Activated T-helper 2 cell treated with anti-CD3 and anti-CD28 coated beads, Interferon-gamma antibody, Interleukin-2, Interleukin-4, amounts not matched to agents 10 μg/mL and 5 μg/mL and 100 μg/mL, durations not matched to agents 14 hours and 24 hours and 36 hours (primary cell): Measurements from ENCODE around the gene INPP4A. TPM values are rescaled to one million over a fixed set of nuclear protein-coding genes. Genes with fewer than 3 reads are reported as not detected.
A peak's percentile ranks its signal among the peaks of the same experiment; 100 is the strongest.

Experiments used
- DNase-seq: peaks from one replicate; pipeline ENCODE4 v3.0.0; 2021; ENCODE audit warnings: low spot score
- H3K27ac Mint-ChIP-seq: one replicate; pipeline ENCODE4 v1.8.0; 2021; ENCODE audit warnings: mixed read lengths
- H3K27me3 Mint-ChIP-seq: one replicate; pipeline ENCODE4 v1.8.0; 2021; ENCODE audit warnings: low read depth, mixed read lengths
- H3K36me3 Mint-ChIP-seq: one replicate; pipeline ENCODE4 v1.8.0; 2021; ENCODE audit warnings: low read depth, mixed read lengths
- H3K4me1 Mint-ChIP-seq: one replicate; pipeline ENCODE4 v1.8.0; 2021; ENCODE audit warnings: low read depth, mixed read lengths
- H3K4me3 Mint-ChIP-seq: one replicate; pipeline ENCODE4 v1.8.0; 2021; ENCODE audit warnings: low read depth, mild to moderate bottlenecking, moderate library complexity, mixed read lengths
- H3K9me3 Mint-ChIP-seq: one replicate; pipeline ENCODE4 v1.8.0; 2021; ENCODE audit warnings: mixed read lengths
- intact Hi-C: fragments of 100-400 bp; cut with micrococcal nuclease; formaldehyde crosslinking; loops from one replicate; pipeline ENCODE4 v1.15.1; 2023
- total RNA-seq: library from RNA; stranded (reverse); gene quantifications from 2 replicates; pipeline ENCODE4 v1.2.3, GENCODE V29; 2022

The INPP4A gene
- total RNA-seq, 1 donor from 2014 or later: 35.9 TPM

GRCh38 chr2:98501223-98501622, 56.6 kb downstream of the INPP4A start:
- peaks cover 34% of the 10 kb centered on the region for H3K4me1 Mint-ChIP-seq
- no peak for DNase-seq
- no peak overlapping the region for H3K27ac Mint-ChIP-seq
- no peak overlapping the region for H3K4me3 Mint-ChIP-seq
- peaks cover 20% of the 10 kb centered on the region for H3K9me3 Mint-ChIP-seq
- no peaks in the 10 kb centered on the region for H3K27me3 Mint-ChIP-seq
- intact Hi-C loops: no loop called here
- H3K36me3 Mint-ChIP-seq: peaks cover 48% of the 10 kb centered on the region

- DNase-seq: no peak
- Mint-ChIP-seq H3K36me3 (peaks cover 46% of the 10 kb centered on the region), H3K9me3 (peaks cover 14% of the 10 kb centered on the region), H3K4me3 (no peak overlapping the region), H3K27ac (no peak overlapping the region), H3K27me3 (no peaks in the 10 kb centered on the region), H3K4me1 (peaks cover 39% of the 10 kb centered on the region)
- intact Hi-C loops: no loop called here
These were observed 57.2 kb downstream of the INPP4A start for GRCh38 chr2:98501876-98502275.

- intact Hi-C loops: no loop called here
- no peaks in the 10 kb centered on the region for H3K27me3 Mint-ChIP-seq
- H3K4me3 Mint-ChIP-seq: no peak overlapping the region
- H3K36me3 Mint-ChIP-seq: peaks cover 41% of the 10 kb centered on the region
- DNase-seq: no peak
- H3K4me1 Mint-ChIP-seq: peaks cover 44% of the 10 kb centered on the region
- H3K9me3 Mint-ChIP-seq: peaks cover 8% of the 10 kb centered on the region
- H3K27ac Mint-ChIP-seq: no peak overlapping the region
These were observed 58.1 kb downstream of the INPP4A start for GRCh38 chr2:98502556-98503335.

GRCh38 chr2:98503481-98504105, 58.9 kb downstream of the INPP4A start:
- peak overlapping the region; percentile 1 for H3K27ac Mint-ChIP-seq
- DNase-seq: no peak
- H3K4me3 Mint-ChIP-seq: no peak overlapping the region
- no peaks in the 10 kb centered on the region for H3K9me3 Mint-ChIP-seq
- H3K27me3 Mint-ChIP-seq: no peaks in the 10 kb centered on the region
- H3K36me3 Mint-ChIP-seq: peaks cover 36% of the 10 kb centered on the region
- peaks cover 53% of the 10 kb centered on the region for H3K4me1 Mint-ChIP-seq
- intact Hi-C loops: no loop called here

GRCh38 chr2:98504381-98505109, 59.9 kb downstream of the INPP4A start:
- no peak overlapping the region for H3K4me3 Mint-ChIP-seq
- intact Hi-C loops: loop anchor here (5.0 kb wide), 1 partner anchor 32 kb away; no protein-coding TSS in a partner anchor
- H3K27me3 Mint-ChIP-seq: no peaks in the 10 kb centered on the region
- no peaks in the 10 kb centered on the region for H3K9me3 Mint-ChIP-seq
- peaks cover 30% of the 10 kb centered on the region for H3K36me3 Mint-ChIP-seq
- DNase-seq: no peak
- peaks cover 61% of the 10 kb centered on the region for H3K4me1 Mint-ChIP-seq
- H3K27ac Mint-ChIP-seq: no peak overlapping the region

- H3K4me3 Mint-ChIP-seq: no peak overlapping the region
- intact Hi-C loops: loop anchor here (5.0 kb wide), 1 partner anchor 33 kb away; no protein-coding TSS in a partner anchor
- H3K27me3 Mint-ChIP-seq: no peaks in the 10 kb centered on the region
- no peaks in the 10 kb centered on the region for H3K9me3 Mint-ChIP-seq
- DNase-seq: no peak
- peaks cover 67% of the 10 kb centered on the region for H3K4me1 Mint-ChIP-seq
- H3K36me3 Mint-ChIP-seq: peaks cover 37% of the 10 kb centered on the region
- no peak overlapping the region for H3K27ac Mint-ChIP-seq
These were observed 60.7 kb downstream of the INPP4A start for GRCh38 chr2:98505311-98505808.

- Mint-ChIP-seq H3K9me3 (no peaks in the 10 kb centered on the region), H3K27ac (no peak overlapping the region), H3K4me3 (no peak overlapping the region), H3K27me3 (no peaks in the 10 kb centered on the region), H3K36me3 (peaks cover 37% of the 10 kb centered on the region), H3K4me1 (peaks cover 65% of the 10 kb centered on the region)
- intact Hi-C loops: loop anchor here (5.0 kb wide), 1 partner anchor 34 kb away; no protein-coding TSS in a partner anchor
- no peak for DNase-seq
These were observed 61.5 kb downstream of the INPP4A start for GRCh38 chr2:98505971-98506664.

- no peaks in the 10 kb centered on the region for H3K27me3 Mint-ChIP-seq
- H3K27ac Mint-ChIP-seq: no peak overlapping the region
- H3K36me3 Mint-ChIP-seq: peaks cover 37% of the 10 kb centered on the region
- H3K4me3 Mint-ChIP-seq: no peak overlapping the region
- no peak for DNase-seq
- intact Hi-C loops: loop anchor here (5.0 kb wide), 1 partner anchor 35 kb away; no protein-coding TSS in a partner anchor
- peaks cover 69% of the 10 kb centered on the region for H3K4me1 Mint-ChIP-seq
- no peaks in the 10 kb centered on the region for H3K9me3 Mint-ChIP-seq
These were observed 62.2 kb downstream of the INPP4A start for GRCh38 chr2:98506881-98507280.

GRCh38 chr2:98507461-98507860, 62.8 kb downstream of the INPP4A start:
- Mint-ChIP-seq H3K4me1 (peaks cover 68% of the 10 kb centered on the region), H3K9me3 (no peaks in the 10 kb centered on the region), H3K36me3 (peaks cover 37% of the 10 kb centered on the region), H3K27ac (peak overlapping the region; percentile 39), H3K27me3 (no peaks in the 10 kb centered on the region), H3K4me3 (no peak overlapping the region)
- intact Hi-C loops: loop anchor here (5.0 kb wide), 1 partner anchor 35 kb away; no protein-coding TSS in a partner anchor
- no peak for DNase-seq

GRCh38 chr2:98507891-98508708, 63.4 kb downstream of the INPP4A start:
- H3K4me1 Mint-ChIP-seq: peaks cover 65% of the 10 kb centered on the region
- H3K36me3 Mint-ChIP-seq: peaks cover 38% of the 10 kb centered on the region
- intact Hi-C loops: loop anchor here (2.0 to 5.0 kb wide), 2 partner anchors 25 to 36 kb away; no protein-coding TSS in a partner anchor
- no peaks in the 10 kb centered on the region for H3K9me3 Mint-ChIP-seq
- H3K27me3 Mint-ChIP-seq: no peaks in the 10 kb centered on the region
- peak overlapping the region; percentile 27 for H3K4me3 Mint-ChIP-seq
- no peak for DNase-seq
- peak overlapping the region; percentile 65 for H3K27ac Mint-ChIP-seq

- peak; percentile 25 for DNase-seq
- intact Hi-C loops: loop anchor here (2.0 to 5.0 kb wide), 2 partner anchors 26 to 36 kb away; no protein-coding TSS in a partner anchor
- peaks cover 67% of the 10 kb centered on the region for H3K4me1 Mint-ChIP-seq
- no peaks in the 10 kb centered on the region for H3K9me3 Mint-ChIP-seq
- peak overlapping the region; percentile 65 for H3K27ac Mint-ChIP-seq
- peaks cover 36% of the 10 kb centered on the region for H3K36me3 Mint-ChIP-seq
- no peaks in the 10 kb centered on the region for H3K27me3 Mint-ChIP-seq
- H3K4me3 Mint-ChIP-seq: peak overlapping the region; percentile 27
These were observed 64.0 kb downstream of the INPP4A start for GRCh38 chr2:98508709-98509066.
